ENCODE data around the gene PGD. TPM values are rescaled to one million over a fixed set of nuclear protein-coding genes. Genes with fewer than 3 reads are reported as not detected.

PGD gene
- total and polyA plus RNA-seq, 2 of the 13 experiments (the other 11 are each of a cell fraction or from before 2014, with no cell fraction given): 64.8 to 210 TPM

DNA sequence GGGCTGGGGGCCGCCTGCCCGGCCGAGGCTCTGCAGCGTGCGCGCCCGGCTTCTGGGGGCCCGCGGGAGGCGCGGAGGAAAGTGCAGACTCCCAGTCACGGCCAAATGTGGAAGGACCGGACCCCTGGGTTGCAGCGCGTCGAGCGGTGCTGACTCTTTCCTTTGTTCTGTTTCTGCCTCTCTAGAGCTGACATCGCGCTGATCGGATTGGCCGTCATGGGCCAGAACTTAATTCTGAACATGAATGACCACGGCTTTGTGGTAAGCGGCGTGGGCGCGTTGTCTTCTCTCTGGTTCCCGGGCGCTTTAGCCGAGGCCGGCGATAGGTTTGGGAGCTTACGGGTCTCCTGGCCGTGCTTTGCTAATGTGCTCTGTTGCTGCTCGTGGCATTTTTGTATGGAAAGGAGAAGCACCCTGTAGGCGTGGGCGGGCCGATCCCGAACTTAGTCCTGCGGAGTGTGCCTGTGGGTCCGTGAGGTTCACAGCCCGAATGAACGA lies 629 bp downstream of the PGD start (continued):
- TF ChIP-seq, protein P1, sequence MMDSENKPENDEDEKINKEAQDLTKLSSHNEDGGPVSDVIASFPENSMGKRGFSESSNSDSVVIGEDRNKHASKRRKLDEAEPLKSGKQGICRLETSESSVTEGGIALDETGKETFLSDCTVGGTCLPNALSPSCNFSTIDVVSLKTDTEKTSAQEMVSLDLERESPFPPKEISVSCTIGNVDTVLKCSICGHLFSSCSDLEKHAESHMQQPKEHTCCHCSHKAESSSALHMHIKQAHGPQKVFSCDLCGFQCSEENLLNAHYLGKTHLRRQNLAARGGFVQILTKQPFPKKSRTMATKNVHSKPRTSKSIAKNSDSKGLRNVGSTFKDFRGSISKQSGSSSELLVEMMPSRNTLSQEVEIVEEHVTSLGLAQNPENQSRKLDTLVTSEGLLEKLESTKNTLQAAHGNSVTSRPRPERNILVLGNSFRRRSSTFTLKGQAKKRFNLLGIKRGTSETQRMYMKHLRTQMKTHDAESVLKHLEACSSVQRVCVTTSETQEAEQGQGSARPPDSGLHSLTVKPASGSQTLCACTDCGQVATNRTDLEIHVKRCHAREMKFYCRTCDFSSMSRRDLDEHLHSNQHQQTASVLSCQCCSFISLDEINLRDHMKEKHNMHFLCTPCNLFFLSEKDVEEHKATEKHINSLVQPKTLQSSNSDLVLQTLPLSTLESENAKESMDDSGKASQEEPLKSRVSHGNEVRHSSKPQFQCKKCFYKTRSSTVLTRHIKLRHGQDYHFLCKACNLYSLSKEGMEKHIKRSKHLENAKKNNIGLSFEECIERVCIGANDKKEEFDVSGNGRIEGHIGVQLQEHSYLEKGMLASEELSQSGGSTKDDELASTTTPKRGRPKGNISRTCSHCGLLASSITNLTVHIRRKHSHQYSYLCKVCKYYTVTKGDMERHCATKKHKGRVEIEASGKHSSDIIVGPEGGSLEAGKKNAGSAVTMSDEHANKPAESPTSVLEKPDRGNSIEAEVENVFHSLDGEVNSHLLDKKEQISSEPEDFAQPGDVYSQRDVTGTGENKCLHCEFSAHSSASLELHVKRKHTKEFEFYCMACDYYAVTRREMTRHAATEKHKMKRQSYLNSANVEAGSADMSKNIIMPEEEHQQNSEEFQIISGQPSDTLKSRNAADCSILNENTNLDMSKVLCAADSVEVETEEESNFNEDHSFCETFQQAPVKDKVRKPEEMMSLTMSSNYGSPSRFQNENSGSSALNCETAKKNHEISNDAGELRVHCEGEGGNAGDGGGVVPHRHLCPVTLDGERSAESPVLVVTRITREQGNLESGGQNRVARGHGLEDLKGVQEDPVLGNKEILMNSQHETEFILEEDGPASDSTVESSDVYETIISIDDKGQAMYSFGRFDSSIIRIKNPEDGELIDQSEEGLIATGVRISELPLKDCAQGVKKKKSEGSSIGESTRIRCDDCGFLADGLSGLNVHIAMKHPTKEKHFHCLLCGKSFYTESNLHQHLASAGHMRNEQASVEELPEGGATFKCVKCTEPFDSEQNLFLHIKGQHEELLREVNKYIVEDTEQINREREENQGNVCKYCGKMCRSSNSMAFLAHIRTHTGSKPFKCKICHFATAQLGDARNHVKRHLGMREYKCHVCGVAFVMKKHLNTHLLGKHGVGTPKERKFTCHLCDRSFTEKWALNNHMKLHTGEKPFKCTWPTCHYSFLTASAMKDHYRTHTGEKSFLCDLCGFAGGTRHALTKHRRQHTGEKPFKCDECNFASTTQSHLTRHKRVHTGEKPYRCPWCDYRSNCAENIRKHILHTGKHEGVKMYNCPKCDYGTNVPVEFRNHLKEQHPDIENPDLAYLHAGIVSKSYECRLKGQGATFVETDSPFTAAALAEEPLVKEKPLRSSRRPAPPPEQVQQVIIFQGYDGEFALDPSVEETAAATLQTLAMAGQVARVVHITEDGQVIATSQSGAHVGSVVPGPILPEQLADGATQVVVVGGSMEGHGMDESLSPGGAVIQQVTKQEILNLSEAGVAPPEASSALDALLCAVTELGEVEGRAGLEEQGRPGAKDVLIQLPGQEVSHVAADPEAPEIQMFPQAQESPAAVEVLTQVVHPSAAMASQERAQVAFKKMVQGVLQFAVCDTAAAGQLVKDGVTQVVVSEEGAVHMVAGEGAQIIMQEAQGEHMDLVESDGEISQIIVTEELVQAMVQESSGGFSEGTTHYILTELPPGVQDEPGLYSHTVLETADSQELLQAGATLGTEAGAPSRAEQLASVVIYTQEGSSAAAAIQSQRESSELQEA (CRISPR knock-in tag; IDR thresholded peaks at IDR 0.05; ENCODE audit: not compliant biosample characterization): no peak
- TF ChIP-seq MAF1 (CRISPR knock-in tag; IDR thresholded peaks at IDR 0.05; ENCODE audit: borderline replicate concordance): no peak
- TF ChIP-seq, protein P2, sequence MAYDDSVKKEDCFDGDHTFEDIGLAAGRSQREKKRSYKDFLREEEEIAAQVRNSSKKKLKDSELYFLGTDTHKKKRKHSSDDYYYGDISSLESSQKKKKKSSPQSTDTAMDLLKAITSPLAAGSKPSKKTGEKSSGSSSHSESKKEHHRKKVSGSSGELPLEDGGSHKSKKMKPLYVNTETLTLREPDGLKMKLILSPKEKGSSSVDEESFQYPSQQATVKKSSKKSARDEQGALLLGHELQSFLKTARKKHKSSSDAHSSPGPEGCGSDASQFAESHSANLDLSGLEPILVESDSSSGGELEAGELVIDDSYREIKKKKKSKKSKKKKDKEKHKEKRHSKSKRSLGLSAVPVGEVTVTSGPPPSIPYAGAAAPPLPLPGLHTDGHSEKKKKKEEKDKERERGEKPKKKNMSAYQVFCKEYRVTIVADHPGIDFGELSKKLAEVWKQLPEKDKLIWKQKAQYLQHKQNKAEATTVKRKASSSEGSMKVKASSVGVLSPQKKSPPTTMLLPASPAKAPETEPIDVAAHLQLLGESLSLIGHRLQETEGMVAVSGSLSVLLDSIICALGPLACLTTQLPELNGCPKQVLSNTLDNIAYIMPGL (CRISPR knock-in tag; IDR thresholded peaks at IDR 0.05; ENCODE audit: borderline replicate concordance in 1 of 2, low read depth in 1 of 2): no peak
- peak; percentile 81 for TF ChIP-seq TOPORS (CRISPR knock-in tag; IDR thresholded peaks at IDR 0.05)
- TF ChIP-seq, protein P3, sequence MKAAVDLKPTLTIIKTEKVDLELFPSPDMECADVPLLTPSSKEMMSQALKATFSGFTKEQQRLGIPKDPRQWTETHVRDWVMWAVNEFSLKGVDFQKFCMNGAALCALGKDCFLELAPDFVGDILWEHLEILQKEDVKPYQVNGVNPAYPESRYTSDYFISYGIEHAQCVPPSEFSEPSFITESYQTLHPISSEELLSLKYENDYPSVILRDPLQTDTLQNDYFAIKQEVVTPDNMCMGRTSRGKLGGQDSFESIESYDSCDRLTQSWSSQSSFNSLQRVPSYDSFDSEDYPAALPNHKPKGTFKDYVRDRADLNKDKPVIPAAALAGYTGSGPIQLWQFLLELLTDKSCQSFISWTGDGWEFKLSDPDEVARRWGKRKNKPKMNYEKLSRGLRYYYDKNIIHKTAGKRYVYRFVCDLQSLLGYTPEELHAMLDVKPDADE (CRISPR knock-in tag; IDR thresholded peaks at IDR 0.05): no peak
- TF ChIP-seq MTF1 (CRISPR knock-in tag; IDR thresholded peaks at IDR 0.05): no peak
- 0 out of 2 replicates have a peak, but pooled peaks have one; percentile 65 for TF ChIP-seq ZNF562 (CRISPR knock-in tag; IDR thresholded peaks at IDR 0.05; ENCODE audit: borderline replicate concordance)
- TF ChIP-seq ZNF746 (CRISPR knock-in tag; IDR thresholded peaks at IDR 0.05): 0 out of 2 replicates have a peak, but pooled peaks have one; percentile 7
